GM23338 (cell line): ENCODE data around the gene CFAP47. TPM values are rescaled to one million over a fixed set of nuclear protein-coding genes. Genes with fewer than 3 reads are reported as not detected.

Source experiments
- ATAC-seq: fragments of 200-7000 bp; cut with Tn5 transposase; 3 replicates; pipeline ENCODE4 v1.9.1; 2020
- DNase-seq: peaks from one replicate; pipeline ENCODE4 v3.0.0-alpha.2; 2015; ENCODE audit warnings: low spot score
- H2AFZ ChIP-seq: fragments of 200-600 bp; sonication (generic); 2 replicates; pipeline ENCODE4 v1.8.0; 2016; ENCODE audit warnings: antibody characterized with exemption, mild to moderate bottlenecking, moderate library complexity
- H3F3A ChIP-seq: fragments of 200-600 bp; sonication (generic); replicated peaks from 2 replicates; pipeline ENCODE4 v1.8.0; 2017; ENCODE audit warnings: antibody characterized with exemption, mixed run types, low read depth
- H3K27ac ChIP-seq: fragments of 200-600 bp; sonication (generic); 2 replicates; pipeline ENCODE4 v1.6.1; 2016; ENCODE audit warnings: low read depth
- H3K27me3 ChIP-seq: fragments of 200-600 bp; sonication (generic); 2 replicates; pipeline ENCODE4 v1.8.0; 2016; ENCODE audit warnings: mild to moderate bottlenecking, mixed run types, moderate library complexity; ENCODE audit not compliant: insufficient read depth
- H3K36me3 ChIP-seq: fragments of 200-600 bp; sonication (generic); 2 replicates; pipeline ENCODE4 v1.8.0; 2016; ENCODE audit warnings: mild to moderate bottlenecking; ENCODE audit not compliant: insufficient read depth
- H3K4me1 ChIP-seq: fragments of 200-600 bp; sonication (generic); 2 replicates; pipeline ENCODE4 v1.8.0; 2016; ENCODE audit warnings: mild to moderate bottlenecking, moderate library complexity; ENCODE audit not compliant: insufficient read depth
- H3K4me2 ChIP-seq: fragments of 200-600 bp; sonication (generic); 2 replicates; pipeline ENCODE4 v1.7.1; 2017; ENCODE audit warnings: mixed run types
- H3K4me3 ChIP-seq: fragments of 200-600 bp; sonication (generic); 2 replicates; pipeline ENCODE4 v1.6.1; 2016; ENCODE audit warnings: mixed run types
- H3K79me2 ChIP-seq: fragments of 200-600 bp; sonication (generic); replicated peaks from 2 replicates; pipeline ENCODE4 v1.8.0; 2017; ENCODE audit warnings: mild to moderate bottlenecking; ENCODE audit not compliant: insufficient read depth
- H3K9me2 ChIP-seq: fragments of 200-600 bp; sonication (generic); 2 replicates; pipeline ENCODE4 v1.8.0; 2017; ENCODE audit not compliant: insufficient read depth
- H4K20me1 ChIP-seq: fragments of 200-600 bp; sonication (generic); replicated peaks from 2 replicates; pipeline ENCODE4 v1.8.0; 2017; ENCODE audit warnings: mild to moderate bottlenecking; ENCODE audit not compliant: insufficient read depth
- H3K27ac Mint-ChIP-seq: 2 replicates; pipeline ENCODE4 v1.8.0; 2020; ENCODE audit warnings: inconsistent platforms, mild to moderate bottlenecking, moderate library complexity, mixed read lengths
- H3K27me3 Mint-ChIP-seq: 3 replicates; pipeline ENCODE4 v1.8.0; 2022; ENCODE audit warnings: low read depth, mild to moderate bottlenecking, moderate library complexity, mixed read lengths, inconsistent platforms; ENCODE audit not compliant: insufficient read depth, poor library complexity
- H3K36me3 Mint-ChIP-seq: 3 replicates; pipeline ENCODE4 v1.8.0; 2021; ENCODE audit warnings: low read depth, mild to moderate bottlenecking, inconsistent platforms, moderate library complexity, mixed read lengths
- H3K4me1 Mint-ChIP-seq: 3 replicates; pipeline ENCODE4 v1.8.0; 2020; ENCODE audit warnings: mild to moderate bottlenecking, inconsistent platforms, mixed read lengths
- H3K4me3 Mint-ChIP-seq: 3 replicates; pipeline ENCODE4 v1.8.0; 2021; ENCODE audit warnings: moderate library complexity, mild to moderate bottlenecking, inconsistent platforms, mixed read lengths
- H3K9me3 Mint-ChIP-seq: 3 replicates; pipeline ENCODE4 v1.8.0; 2020; ENCODE audit warnings: moderate library complexity, mild to moderate bottlenecking, inconsistent platforms, mixed read lengths
- CREB1 ChIP-seq: fragments of 250-450 bp; sonication (Bioruptor Pico); IDR thresholded peaks from 2 replicates; pipeline ENCODE4 v1.5.0; 2020; ENCODE audit warnings: low read depth, mild to moderate bottlenecking, moderate library complexity
- ETS1 ChIP-seq: IDR thresholded peaks from 2 replicates; pipeline ENCODE4 v1.6.1; 2016; ENCODE audit warnings: antibody characterized with exemption
- EZH2 ChIP-seq: fragments of 200-600 bp; sonication (generic); IDR thresholded peaks from one replicate; pipeline ENCODE4 v1.8.0; 2017; ENCODE audit warnings: antibody characterized with exemption, mild to moderate bottlenecking, low read depth; ENCODE audit not compliant: unreplicated experiment
- EZH2phosphoT487 ChIP-seq: fragments of 200-600 bp; sonication (generic); IDR thresholded peaks from one replicate; pipeline ENCODE4 v1.8.1; 2018; ENCODE audit warnings: antibody characterized with exemption; ENCODE audit not compliant: unreplicated experiment
- JUNB ChIP-seq: IDR thresholded peaks from one replicate; pipeline ENCODE4 v1.6.1; 2016; ENCODE audit warnings: antibody characterized with exemption; ENCODE audit not compliant: unreplicated experiment
- NANOG ChIP-seq: IDR thresholded peaks from 2 replicates; pipeline ENCODE4 v1.6.1; 2016; ENCODE audit warnings: antibody characterized with exemption, borderline replicate concordance
- POLR2AphosphoS5 ChIP-seq: IDR thresholded peaks from 2 replicates; pipeline ENCODE4 v1.6.1; 2016; ENCODE audit warnings: antibody characterized with exemption, low read depth
- STAT1 ChIP-seq: IDR thresholded peaks from one replicate; pipeline ENCODE4 v1.6.1; 2016; ENCODE audit warnings: antibody characterized with exemption; ENCODE audit not compliant: unreplicated experiment
- ZNF114 ChIP-seq: fragments of 250-450 bp; sonication (Bioruptor Pico); IDR thresholded peaks from 2 replicates; pipeline ENCODE4 v1.5.0; 2020; ENCODE audit warnings: mild to moderate bottlenecking, moderate library complexity
- ZNF331 ChIP-seq: fragments of 250-450 bp; sonication (Bioruptor Pico); IDR thresholded peaks from 2 replicates; pipeline ENCODE4 v1.5.0; 2020; ENCODE audit warnings: low read depth, mild to moderate bottlenecking, moderate library complexity
- ZNF462 ChIP-seq: fragments of 250-450 bp; sonication (Bioruptor Pico); IDR thresholded peaks from 2 replicates; pipeline ENCODE4 v1.5.0; 2020; ENCODE audit warnings: mild to moderate bottlenecking, moderate library complexity
- polyA plus RNA-seq: library from polyadenylated mRNA; unstranded; fragments of >200 nt; fragmentation: Nextera tagmentation; extraction: Ambion mirVana; gene quantifications from 2 replicates; pipeline ENCODE4 v1.2.1, GENCODE V29; 2016
- total RNA-seq: library from RNA; depleted of rRNA; stranded (reverse); fragments of >200 nt; shearing (Covaris generic); gene quantifications from 2 replicates; pipeline ENCODE4 v1.2.3, GENCODE V29; 2014
- TF ChIP-seq, protein P1 (sequence below), 2 experiments: fragments of 200-600 bp in 1 of 2; sonication (generic) in 1 of 2; conservative IDR thresholded peaks; 2 replicates each; pipeline versions ENCODE4 v1.5.1 to v1.6.1; 2016 to 2017; ENCODE audit warnings: antibody characterized with exemption in 2 of 2, low read depth in 2 of 2, mild to moderate bottlenecking in 2 of 2, moderate library complexity in 1 of 2
- TF ChIP-seq, protein P2 (sequence below): IDR thresholded peaks from one replicate; pipeline ENCODE4 v1.6.1; 2018; ENCODE audit warnings: antibody characterized with exemption; ENCODE audit not compliant: unreplicated experiment

Gene CFAP47
- total and polyA plus RNA-seq, 2 experiments from 2014 or later: not detected

DNA sequence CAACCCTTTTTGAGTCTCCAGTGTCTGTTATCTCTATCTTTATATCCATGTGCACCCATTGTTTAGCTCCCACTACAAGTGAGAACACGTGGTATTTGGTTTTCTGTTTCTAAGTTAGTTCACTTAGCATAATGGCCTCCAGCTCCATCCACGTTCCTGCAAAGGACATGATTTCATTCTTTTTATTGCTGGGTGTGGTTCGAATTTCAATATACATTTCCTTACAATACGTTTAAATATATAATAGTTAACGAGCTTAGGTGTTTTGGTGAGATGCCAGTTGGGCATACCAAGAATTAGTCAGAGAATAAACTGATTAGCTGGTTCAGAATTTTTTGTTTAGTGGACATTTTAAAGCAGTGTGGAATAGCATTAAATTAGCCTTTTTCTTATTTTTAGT is 196.7 kb downstream of the CFAP47 start:
- Histone ChIP-seq H3K4me3 (no peak overlapping the region), H3K4me1 (no peaks in the 10 kb centered on the region), H3K79me2 (no peaks in the 10 kb centered on the region), H3K27ac (no peak overlapping the region), H3F3A (no peaks in the 10 kb centered on the region), H3K36me3 (no peaks in the 10 kb centered on the region), H2AFZ (no peak overlapping the region), H3K4me2 (no peak overlapping the region), H3K9me2 (no peaks in the 10 kb centered on the region), H4K20me1 (no peaks in the 10 kb centered on the region), H3K27me3 (no peaks in the 10 kb centered on the region)
- Mint-ChIP-seq H3K27me3 (no peaks in the 10 kb centered on the region), H3K4me1 (no peaks in the 10 kb centered on the region), H3K4me3 (no peak overlapping the region), H3K36me3 (no peaks in the 10 kb centered on the region), H3K27ac (no peak overlapping the region), H3K9me3 (no peaks in the 10 kb centered on the region; the same call in 1 of the 3 replicates)
- ATAC-seq: no peak
- DNase-seq: no peak
- TF ChIP-seq EZH2 (no peak), ETS1 (no peak), EZH2phosphoT487 (no peak), JUNB (no peak), ZNF331 (CRISPR knock-in tag) (no peak), STAT1 (no peak), CREB1 (CRISPR knock-in tag) (no peak), POLR2AphosphoS5 (no peak), NANOG (no peak), ZNF114 (CRISPR knock-in tag) (no peak), ZNF462 (CRISPR knock-in tag) (no peak)
- TF ChIP-seq, protein P1, sequence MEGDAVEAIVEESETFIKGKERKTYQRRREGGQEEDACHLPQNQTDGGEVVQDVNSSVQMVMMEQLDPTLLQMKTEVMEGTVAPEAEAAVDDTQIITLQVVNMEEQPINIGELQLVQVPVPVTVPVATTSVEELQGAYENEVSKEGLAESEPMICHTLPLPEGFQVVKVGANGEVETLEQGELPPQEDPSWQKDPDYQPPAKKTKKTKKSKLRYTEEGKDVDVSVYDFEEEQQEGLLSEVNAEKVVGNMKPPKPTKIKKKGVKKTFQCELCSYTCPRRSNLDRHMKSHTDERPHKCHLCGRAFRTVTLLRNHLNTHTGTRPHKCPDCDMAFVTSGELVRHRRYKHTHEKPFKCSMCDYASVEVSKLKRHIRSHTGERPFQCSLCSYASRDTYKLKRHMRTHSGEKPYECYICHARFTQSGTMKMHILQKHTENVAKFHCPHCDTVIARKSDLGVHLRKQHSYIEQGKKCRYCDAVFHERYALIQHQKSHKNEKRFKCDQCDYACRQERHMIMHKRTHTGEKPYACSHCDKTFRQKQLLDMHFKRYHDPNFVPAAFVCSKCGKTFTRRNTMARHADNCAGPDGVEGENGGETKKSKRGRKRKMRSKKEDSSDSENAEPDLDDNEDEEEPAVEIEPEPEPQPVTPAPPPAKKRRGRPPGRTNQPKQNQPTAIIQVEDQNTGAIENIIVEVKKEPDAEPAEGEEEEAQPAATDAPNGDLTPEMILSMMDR (conservative IDR thresholded peaks at IDR 0.05; ENCODE audit: low read depth in 2 of 2): no peak
- TF ChIP-seq, protein P2, sequence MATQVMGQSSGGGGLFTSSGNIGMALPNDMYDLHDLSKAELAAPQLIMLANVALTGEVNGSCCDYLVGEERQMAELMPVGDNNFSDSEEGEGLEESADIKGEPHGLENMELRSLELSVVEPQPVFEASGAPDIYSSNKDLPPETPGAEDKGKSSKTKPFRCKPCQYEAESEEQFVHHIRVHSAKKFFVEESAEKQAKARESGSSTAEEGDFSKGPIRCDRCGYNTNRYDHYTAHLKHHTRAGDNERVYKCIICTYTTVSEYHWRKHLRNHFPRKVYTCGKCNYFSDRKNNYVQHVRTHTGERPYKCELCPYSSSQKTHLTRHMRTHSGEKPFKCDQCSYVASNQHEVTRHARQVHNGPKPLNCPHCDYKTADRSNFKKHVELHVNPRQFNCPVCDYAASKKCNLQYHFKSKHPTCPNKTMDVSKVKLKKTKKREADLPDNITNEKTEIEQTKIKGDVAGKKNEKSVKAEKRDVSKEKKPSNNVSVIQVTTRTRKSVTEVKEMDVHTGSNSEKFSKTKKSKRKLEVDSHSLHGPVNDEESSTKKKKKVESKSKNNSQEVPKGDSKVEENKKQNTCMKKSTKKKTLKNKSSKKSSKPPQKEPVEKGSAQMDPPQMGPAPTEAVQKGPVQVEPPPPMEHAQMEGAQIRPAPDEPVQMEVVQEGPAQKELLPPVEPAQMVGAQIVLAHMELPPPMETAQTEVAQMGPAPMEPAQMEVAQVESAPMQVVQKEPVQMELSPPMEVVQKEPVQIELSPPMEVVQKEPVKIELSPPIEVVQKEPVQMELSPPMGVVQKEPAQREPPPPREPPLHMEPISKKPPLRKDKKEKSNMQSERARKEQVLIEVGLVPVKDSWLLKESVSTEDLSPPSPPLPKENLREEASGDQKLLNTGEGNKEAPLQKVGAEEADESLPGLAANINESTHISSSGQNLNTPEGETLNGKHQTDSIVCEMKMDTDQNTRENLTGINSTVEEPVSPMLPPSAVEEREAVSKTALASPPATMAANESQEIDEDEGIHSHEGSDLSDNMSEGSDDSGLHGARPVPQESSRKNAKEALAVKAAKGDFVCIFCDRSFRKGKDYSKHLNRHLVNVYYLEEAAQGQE: no peak
